ENCODE data around the gene BOLA3. TPM values are rescaled to one million over a fixed set of nuclear protein-coding genes. Genes with fewer than 3 reads are reported as not detected.

Gene BOLA3
- total RNA-seq, 1 donor from 2014 or later: 19.0 TPM

- peaks cover 3% of the 10 kb centered on the region for H3K27me3 Mint-ChIP-seq (ENCODE audit: unreplicated experiment)
- peaks cover 23% of the 10 kb centered on the region for H3K4me1 Mint-ChIP-seq (ENCODE audit: unreplicated experiment)
- H3K4me3 Mint-ChIP-seq (ENCODE audit: unreplicated experiment): no peak overlapping the region
- no peak overlapping the region for H3K27ac Mint-ChIP-seq (ENCODE audit: unreplicated experiment)
- no peaks in the 10 kb centered on the region for H3K9me3 Mint-ChIP-seq (ENCODE audit: unreplicated experiment)
- DNase-seq (ENCODE audit: low spot score): no peak
- no peak for TF ChIP-seq CTCF (IDR thresholded peaks at IDR 0.05; ENCODE audit: unreplicated experiment)
- H3K36me3 Mint-ChIP-seq (ENCODE audit: low read depth, unreplicated experiment): no peaks in the 10 kb centered on the region
Observed at GRCh38 chr2:74181739-74182138, 34.0 kb upstream of the BOLA3 start.

GRCh38 chr2:74179063-74179865 lies 31.6 kb upstream of the BOLA3 start:
- no peak for DNase-seq (ENCODE audit: low spot score)
- Mint-ChIP-seq H3K9me3 (ENCODE audit: unreplicated experiment) (no peaks in the 10 kb centered on the region), H3K27me3 (ENCODE audit: unreplicated experiment) (peaks cover 3% of the 10 kb centered on the region), H3K27ac (ENCODE audit: unreplicated experiment) (peak overlapping the region; percentile 24), H3K4me1 (ENCODE audit: unreplicated experiment) (peaks cover 15% of the 10 kb centered on the region), H3K36me3 (ENCODE audit: low read depth, unreplicated experiment) (peaks cover 8% of the 10 kb centered on the region), H3K4me3 (ENCODE audit: unreplicated experiment) (peak overlapping the region; percentile 97)
- peak; percentile 65 for TF ChIP-seq CTCF (IDR thresholded peaks at IDR 0.05; ENCODE audit: unreplicated experiment)

- Mint-ChIP-seq H3K27ac (ENCODE audit: unreplicated experiment) (peak within 1 kb of the TSS; percentile 95), H3K27me3 (ENCODE audit: unreplicated experiment) (peaks cover 3% of the 10 kb centered on the region), H3K36me3 (ENCODE audit: low read depth, unreplicated experiment) (peaks cover 8% of the 10 kb centered on the region), H3K4me3 (ENCODE audit: unreplicated experiment) (peak within 1 kb of the TSS; percentile 97), H3K4me1 (ENCODE audit: unreplicated experiment) (peaks cover 15% of the 10 kb centered on the region), H3K9me3 (ENCODE audit: unreplicated experiment) (no peaks in the 10 kb centered on the region)
- no peak for TF ChIP-seq CTCF (IDR thresholded peaks at IDR 0.05; ENCODE audit: unreplicated experiment)
- peak; percentile 98 for DNase-seq (ENCODE audit: low spot score)
Observed at GRCh38 chr2:74178211-74179062, 30.7 kb upstream of the BOLA3 start, which contains the start of gene MOB1A. MOB1A (minus strand) TSS chr2:74178879; CDS start chr2:74178674, 205 bp downstream.

- Mint-ChIP-seq H3K9me3 (ENCODE audit: unreplicated experiment) (no peaks in the 10 kb centered on the region), H3K4me1 (ENCODE audit: unreplicated experiment) (peaks cover 15% of the 10 kb centered on the region), H3K27me3 (ENCODE audit: unreplicated experiment) (peaks cover 3% of the 10 kb centered on the region), H3K4me3 (ENCODE audit: unreplicated experiment) (peak overlapping the region; percentile 97), H3K27ac (ENCODE audit: unreplicated experiment) (peak overlapping the region; percentile 95), H3K36me3 (ENCODE audit: low read depth, unreplicated experiment) (peaks cover 8% of the 10 kb centered on the region)
- TF ChIP-seq CTCF (IDR thresholded peaks at IDR 0.05; ENCODE audit: unreplicated experiment): no peak
- DNase-seq (ENCODE audit: low spot score): no peak
Observed at GRCh38 chr2:74177696-74178095, 30.0 kb upstream of the BOLA3 start.
